BE2C (cell line): ENCODE results near the gene DAB1.

ENCODE experiments used
- DNase-seq: peaks from one replicate; pipeline ENCODE4 v3.0.0-alpha.2; 2020
- H3K27me3 ChIP-seq: fragments of 250-450 bp; sonication (Bioruptor Pico); 2 replicates; pipeline ENCODE4 v1.5.1; 2020; ENCODE audit warnings: mild to moderate bottlenecking
- H3K36me3 ChIP-seq: fragments of 250-450 bp; sonication (Bioruptor Pico); 2 replicates; pipeline ENCODE4 v1.5.1; 2020; ENCODE audit warnings: mild to moderate bottlenecking
- H3K4me1 ChIP-seq: fragments of 250-450 bp; sonication (Bioruptor Pico); 2 replicates; pipeline ENCODE4 v1.5.1; 2020
- H3K4me3 ChIP-seq: 2 replicates; pipeline ENCODE4 v1.5.1; 2011; ENCODE audit warnings: low read depth, low read length
- H3K9me3 ChIP-seq: fragments of 250-450 bp; sonication (Bioruptor Pico); 2 replicates; pipeline ENCODE4 v1.5.1; 2020
- CTCF ChIP-seq: IDR thresholded peaks from 2 replicates; pipeline ENCODE4 v1.5.1; 2012; ENCODE audit warnings: mild to moderate bottlenecking, low read depth, low read length

DAB1 gene

GRCh38 chr1:57341721-57342120 lies 82.1 kb downstream of the DAB1 start:
- DNase-seq: no peak
- no peak for TF ChIP-seq CTCF
- Histone ChIP-seq H3K27me3 (no peaks in the 10 kb centered on the region), H3K4me1 (no peaks in the 10 kb centered on the region), H3K36me3 (no peaks in the 10 kb centered on the region), H3K4me3 (no peak overlapping the region), H3K9me3 (no peaks in the 10 kb centered on the region)

DNA sequence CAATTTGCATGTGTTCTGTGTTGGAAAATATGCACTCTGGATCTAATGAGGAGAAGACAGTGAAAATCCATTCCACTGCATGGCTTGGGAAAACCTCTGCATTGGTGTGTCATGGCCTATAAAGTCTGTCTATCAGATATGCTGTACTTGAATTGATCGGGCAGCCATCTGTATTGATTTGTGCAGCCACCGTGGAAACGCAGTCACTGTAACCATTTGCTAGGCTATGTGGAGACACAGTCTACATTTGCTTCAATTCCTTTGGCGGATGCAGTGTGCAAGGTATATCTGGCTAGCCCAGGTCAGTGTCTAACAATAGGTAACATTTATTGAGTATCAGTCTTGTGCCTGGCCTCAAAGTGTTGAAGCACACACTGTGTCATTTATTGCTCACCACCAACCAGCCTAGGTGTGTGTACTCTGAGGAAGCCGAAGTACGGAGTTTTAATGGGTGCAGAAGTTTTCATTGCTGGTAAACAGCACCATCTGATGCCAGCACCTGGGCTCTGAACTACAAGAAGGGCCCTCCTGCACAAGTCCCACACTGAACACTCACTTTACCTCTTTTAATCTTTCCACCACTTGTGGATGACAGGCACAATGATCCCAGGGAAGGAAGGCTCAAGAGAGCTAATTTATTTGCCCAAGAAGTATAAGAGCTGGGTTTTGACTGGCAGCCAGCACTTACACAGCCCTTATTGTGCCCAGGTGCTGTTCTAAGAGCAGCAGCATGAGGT lies 83.4 kb downstream of the DAB1 start:
- H3K27me3 ChIP-seq: no peaks in the 10 kb centered on the region
- H3K9me3 ChIP-seq: no peaks in the 10 kb centered on the region
- H3K4me3 ChIP-seq: no peak overlapping the region
- no peak for DNase-seq
- H3K4me1 ChIP-seq: no peaks in the 10 kb centered on the region
- no peak for TF ChIP-seq CTCF
- H3K36me3 ChIP-seq: no peaks in the 10 kb centered on the region

GRCh38 chr1:57337623-57338022 lies 86.2 kb downstream of the DAB1 start:
- no peak for TF ChIP-seq CTCF
- H3K4me1 ChIP-seq: no peaks in the 10 kb centered on the region
- H3K9me3 ChIP-seq: no peaks in the 10 kb centered on the region
- no peak for DNase-seq
- H3K36me3 ChIP-seq: no peaks in the 10 kb centered on the region
- no peak overlapping the region for H3K4me3 ChIP-seq
- H3K27me3 ChIP-seq: no peaks in the 10 kb centered on the region

DNA sequence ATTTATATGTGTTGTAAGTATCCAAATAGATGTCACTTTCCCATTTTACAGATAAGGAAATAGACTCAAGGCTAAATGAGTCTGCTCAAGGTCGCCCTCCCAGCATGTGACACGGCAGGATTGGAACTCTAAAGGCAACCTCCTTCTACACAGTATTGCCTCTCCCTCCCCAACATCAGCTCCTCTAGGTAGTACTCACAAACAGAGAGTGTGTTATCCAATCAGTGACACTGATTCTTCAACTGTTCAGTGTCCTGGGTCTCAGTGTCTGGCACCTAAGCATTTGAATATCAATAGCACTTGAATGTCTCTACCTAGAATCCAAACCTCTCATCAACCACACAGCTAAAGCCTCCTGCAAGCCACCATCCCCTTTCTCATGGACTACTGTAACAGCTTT lies 87.1 kb downstream of the DAB1 start:
- H3K4me1 ChIP-seq: no peaks in the 10 kb centered on the region
- H3K36me3 ChIP-seq: no peaks in the 10 kb centered on the region
- no peak for TF ChIP-seq CTCF
- H3K27me3 ChIP-seq: no peaks in the 10 kb centered on the region
- no peak for DNase-seq
- no peaks in the 10 kb centered on the region for H3K9me3 ChIP-seq
- H3K4me3 ChIP-seq: no peak overlapping the region

DNA sequence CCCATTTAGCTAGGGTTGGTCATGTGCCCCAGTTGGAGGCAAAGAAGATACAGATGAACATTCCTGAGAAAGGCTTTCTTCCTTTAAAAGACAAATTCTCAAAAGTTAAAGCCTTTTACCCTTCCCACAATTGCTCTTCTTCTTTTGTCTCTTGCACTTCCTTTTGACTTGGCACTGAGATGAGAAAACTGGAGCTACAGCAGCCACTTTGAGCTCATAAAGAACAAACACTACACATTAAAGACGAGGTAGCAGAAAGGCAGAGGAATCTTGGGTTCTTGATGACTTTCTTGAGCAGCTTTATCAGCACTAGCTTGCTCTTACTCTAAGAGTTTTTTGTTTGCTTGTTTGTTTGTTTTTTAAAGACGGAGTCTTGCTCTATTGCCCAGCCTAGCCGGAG lies 92.2 kb downstream of the DAB1 start:
- Histone ChIP-seq H3K9me3 (no peaks in the 10 kb centered on the region), H3K27me3 (no peaks in the 10 kb centered on the region), H3K4me3 (no peak overlapping the region), H3K4me1 (no peaks in the 10 kb centered on the region), H3K36me3 (no peaks in the 10 kb centered on the region)
- no peak for TF ChIP-seq CTCF
- no peak for DNase-seq

DNA sequence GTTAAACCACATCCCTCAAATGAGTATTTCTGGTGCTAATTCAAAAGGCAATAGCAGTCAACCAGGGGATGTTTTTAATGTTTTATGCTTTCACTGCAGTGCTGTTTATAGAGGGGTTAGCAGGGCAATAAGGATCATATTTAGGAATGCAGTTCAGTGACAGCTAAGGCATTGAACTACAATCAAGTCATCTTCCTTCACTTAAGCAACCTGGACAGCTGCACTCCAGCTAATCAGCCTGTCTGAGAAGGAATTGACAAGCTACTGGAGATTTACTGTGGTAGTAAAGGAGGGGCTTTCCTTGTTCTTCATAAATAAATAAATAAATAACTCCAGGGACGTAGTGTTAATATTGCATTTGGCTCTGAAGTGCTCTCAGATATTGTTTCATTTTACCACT lies 93.9 kb downstream of the DAB1 start:
- TF ChIP-seq CTCF: no peak
- Histone ChIP-seq H3K27me3 (no peaks in the 10 kb centered on the region), H3K4me3 (no peak overlapping the region), H3K9me3 (no peaks in the 10 kb centered on the region), H3K4me1 (no peaks in the 10 kb centered on the region), H3K36me3 (no peaks in the 10 kb centered on the region)
- no peak for DNase-seq
